Measurements from ENCODE around the gene CELSR1.
"Not testable (repeated sequence)": the region's sequence is repeated elsewhere in the genome, so short reads cannot be mapped to it uniquely, and the experiment has no call there.

Gene CELSR1

GRCh38 chr22:46512039-46512370, 25.4 kb downstream of the CELSR1 start:
- DNase-seq, result no peak

DNA sequence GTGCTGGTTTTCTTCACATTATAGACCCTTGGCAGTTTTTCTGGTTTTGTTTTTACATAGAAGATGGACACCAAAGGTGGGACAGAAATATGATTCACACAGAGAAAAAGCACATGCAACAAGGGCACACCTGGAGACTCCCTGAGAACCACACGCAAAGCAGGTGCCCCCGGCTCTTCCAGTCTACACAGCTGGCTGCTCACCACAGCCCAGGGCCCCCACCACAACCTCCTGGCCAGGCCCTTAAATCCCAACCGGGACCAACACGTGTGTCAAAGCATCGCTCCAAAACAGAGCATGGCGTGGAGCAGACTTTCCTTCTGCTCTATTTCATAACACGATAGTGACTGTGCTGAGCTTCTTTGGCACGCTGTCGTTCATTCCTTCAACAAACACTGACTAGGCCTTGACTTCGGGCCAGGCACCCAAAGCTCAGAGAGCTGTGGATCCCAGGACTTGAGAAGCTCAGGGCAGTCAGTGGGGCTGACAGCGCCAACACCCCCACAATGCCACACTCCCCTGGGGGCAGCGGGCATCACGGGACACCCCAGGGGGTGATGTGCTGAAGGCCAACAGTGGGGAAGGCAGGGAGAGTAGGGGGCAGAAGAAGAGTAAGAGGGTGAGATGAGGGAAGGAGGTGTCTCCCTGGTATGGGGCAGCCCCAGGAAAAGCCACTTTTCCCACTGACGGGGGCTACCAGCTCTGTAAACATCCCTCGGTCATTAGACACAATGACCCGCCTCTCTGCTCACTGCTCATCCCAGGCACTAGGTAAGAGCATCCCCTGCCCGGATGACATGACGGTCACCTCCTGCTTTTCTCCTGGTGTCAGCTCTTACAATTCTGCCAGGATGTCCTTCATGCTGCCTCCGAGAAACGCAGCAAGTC, 26.0 kb downstream of the CELSR1 start:
- DNase-seq, result no peak

- no peak for DNase-seq
These were observed 27.9 kb downstream of the CELSR1 start for GRCh38 chr22:46509416-46510089.

GRCh38 chr22:46508491-46508999, 28.9 kb downstream of the CELSR1 start:
- no peak for DNase-seq

- DNase-seq, result no peak
These were observed 29.7 kb downstream of the CELSR1 start for GRCh38 chr22:46507451-46508425.

DNA sequence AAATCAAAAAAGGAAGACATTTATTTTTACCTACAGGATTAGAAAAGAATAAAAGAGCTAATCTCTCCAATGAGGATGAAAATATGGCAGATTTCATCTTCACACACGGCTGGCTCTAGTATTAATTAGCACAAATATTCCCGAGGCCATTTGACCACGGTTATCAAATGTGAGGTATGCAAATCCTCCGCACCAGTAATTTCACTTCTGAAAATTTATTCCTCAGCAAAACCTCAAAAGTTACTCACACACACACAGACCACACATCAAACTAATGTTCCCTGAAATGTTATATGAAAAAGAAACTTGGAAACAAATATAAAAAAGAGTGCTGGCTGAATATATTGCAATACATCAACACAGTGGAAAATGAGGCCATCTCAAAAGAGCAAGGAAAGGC, 32.8 kb downstream of the CELSR1 start:
- DNase-seq, result no peak

- no peak for DNase-seq
These were observed 34.8 kb downstream of the CELSR1 start for GRCh38 chr22:46502440-46503175.

DNA sequence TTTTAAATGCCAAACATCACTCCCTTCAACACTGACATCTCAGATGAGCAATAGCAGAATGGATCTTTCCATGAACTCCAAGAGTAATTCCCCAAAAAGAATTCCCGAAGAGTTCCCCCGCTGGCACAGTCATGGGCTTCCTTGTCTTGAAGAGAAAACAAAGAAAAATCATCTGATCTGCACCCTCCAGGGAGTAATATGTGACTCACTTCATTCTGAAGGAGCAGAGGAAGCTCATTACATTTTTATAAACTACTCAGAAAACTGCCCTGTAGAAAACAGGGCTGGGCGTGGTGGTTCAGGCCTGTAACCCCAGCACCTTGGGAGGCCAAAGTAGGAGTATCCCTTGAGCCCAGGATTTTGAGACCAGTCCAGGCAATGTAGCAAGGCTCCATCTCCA, 35.7 kb downstream of the CELSR1 start:
- DNase-seq, result peak; percentile 65

DNA sequence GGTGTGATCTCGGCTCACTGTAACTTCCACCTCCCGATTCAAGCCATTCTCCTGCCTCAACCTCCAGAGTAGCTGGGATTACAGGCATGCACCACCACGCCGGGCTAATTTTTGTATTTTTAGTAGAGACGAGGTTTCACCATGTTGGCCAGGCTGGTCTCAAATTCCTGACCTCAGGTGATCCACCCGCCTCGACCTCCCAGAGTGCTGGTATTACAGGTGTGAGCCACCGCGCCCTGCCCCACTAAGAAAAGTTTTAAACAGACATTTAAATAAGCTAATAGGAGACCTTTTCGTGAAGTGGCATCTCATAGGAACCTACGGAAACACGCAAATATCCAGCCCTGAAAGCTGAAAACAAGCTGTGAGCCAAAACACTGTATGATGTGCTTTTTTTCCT, 36.2 kb downstream of the CELSR1 start:
- DNase-seq, result not testable (repeated sequence)

GRCh38 chr22:46500201-46500600, 37.2 kb downstream of the CELSR1 start:
- DNase-seq, result no peak

DNA sequence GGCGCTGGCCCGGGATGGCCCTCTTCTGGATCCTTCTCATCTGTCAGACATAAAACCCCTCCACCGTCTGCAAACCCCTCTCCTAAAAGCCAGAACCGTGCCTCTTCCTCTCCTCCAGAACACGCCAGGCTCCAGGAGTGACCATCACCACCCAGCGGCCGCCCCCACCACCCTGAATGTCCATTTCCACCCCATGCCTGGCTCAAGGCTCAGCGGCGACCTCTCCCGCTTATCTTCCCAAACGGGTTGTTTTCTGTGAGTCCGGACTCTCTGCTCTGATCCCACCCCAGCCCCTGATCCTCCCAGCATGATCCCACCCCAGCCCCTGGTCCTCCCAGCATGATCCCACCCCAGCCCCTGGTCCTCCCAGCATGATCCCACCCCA, 37.6 kb downstream of the CELSR1 start:
- no peak for DNase-seq

DNA sequence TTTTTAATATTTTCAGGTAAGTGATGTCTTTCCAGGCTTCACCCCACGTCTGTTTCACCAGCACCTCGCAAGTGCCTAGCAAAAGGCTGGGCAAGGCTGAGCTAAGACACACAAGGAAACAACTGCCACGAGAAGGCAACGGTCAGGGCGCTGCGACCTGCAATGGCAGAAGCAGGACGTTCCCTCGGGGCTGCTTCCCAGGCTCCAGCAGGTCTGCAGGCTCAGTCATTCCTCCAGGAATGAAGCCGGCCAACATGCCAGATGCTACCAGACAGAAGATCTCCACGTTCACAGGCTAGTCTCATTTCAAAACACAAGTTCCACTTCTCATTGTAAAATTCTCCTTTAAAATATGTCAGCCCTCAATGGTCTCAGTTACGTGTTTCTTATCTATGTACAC, 45.5 kb downstream of the CELSR1 start:
- no peak for DNase-seq

GRCh38 chr22:46490538-46490937, 46.9 kb downstream of the CELSR1 start:
- no peak for DNase-seq

GRCh38 chr22:46486996-46487717, 50.3 kb downstream of the CELSR1 start:
- no peak for DNase-seq

GRCh38 chr22:46484861-46485595, 52.4 kb downstream of the CELSR1 start:
- peak; percentile 85 for DNase-seq

GRCh38 chr22:46484156-46484860, 53.1 kb downstream of the CELSR1 start:
- no peak for DNase-seq

DNA sequence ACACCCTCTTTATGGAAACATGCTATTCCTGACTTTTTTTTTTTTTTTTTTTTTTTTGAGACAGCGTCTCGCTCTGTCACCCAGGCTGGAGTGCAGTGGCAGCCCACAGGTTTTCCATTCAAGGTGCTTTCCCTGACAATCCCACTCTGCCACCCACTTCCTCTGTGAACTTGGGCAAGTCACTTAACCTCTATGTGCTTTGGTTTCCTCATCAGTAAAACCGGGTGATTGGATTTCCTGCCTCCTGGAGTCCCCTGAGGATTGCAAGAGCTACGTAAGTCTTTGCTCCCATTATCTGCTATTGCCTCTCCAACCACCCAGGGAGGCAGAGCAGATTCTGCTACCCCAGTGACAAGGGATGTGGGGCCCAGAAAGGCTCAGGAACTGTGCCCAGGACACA, 54.1 kb downstream of the CELSR1 start:
- no peak for DNase-seq

DNA sequence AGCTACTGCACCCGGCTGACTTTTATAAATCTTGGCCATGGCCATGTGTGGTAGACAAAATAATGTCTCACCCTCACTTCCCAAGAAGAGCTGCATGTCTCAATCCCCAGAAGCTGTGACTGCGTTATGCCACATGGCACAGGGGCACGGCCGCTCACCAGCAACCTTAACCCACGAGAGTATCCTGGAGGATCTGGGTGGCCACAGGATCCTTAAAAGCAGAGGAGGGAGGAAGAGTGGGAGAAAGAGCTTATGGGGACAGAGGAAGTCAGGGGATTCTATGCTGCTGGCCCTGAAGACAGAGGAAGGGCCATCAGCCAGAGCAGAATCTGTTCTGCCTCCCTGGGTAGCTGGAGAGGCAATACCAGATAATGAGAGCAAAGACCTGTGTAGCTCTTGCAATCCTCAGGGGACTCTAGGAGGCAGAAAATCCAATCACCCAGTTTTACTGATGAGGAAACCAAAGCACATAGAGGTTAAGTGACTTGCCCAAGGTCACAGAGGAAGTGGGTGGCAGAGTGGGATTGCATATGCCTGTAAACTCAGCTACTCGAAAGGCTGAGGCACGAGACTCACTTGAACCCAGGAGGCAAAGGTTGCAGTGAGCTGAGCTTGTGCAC, 55.3 kb downstream of the CELSR1 start:
- DNase-seq, result no peak

DNA sequence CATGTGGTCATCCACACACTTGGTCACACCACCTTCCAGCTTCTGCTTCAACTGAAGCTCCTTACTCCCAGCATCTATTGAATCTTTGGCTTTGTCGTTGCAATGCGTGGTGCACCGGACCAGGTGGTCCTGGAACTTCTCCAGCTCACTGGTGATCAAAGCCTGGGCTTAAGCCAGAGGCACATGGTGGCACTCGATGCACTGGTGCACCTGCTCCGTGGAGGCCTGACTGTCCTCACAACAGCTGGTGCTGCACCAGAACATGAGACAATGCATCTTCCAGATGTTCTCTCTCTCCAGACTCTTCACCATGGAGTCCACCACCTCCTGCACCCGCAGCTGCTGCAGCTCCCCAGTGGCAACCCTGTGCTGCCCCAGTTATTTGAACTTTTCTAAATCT, 56.0 kb downstream of the CELSR1 start:
- DNase-seq, result no peak

GRCh38 chr22:46480396-46480795, 57.0 kb downstream of the CELSR1 start:
- no peak for DNase-seq

All from amniotic stem cell (primary cell).